HG03432 (cell line): ENCODE results near the gene IQUB.
A peak's percentile ranks its signal among the peaks of the same experiment; 100 is the strongest.
"Not testable (repeated sequence)": the region's sequence is repeated elsewhere in the genome, so short reads cannot be mapped to it uniquely, and the experiment has no call there.

Source experiments
- ATAC-seq: cut with Tn5 transposase; IDR thresholded peaks from one replicate; pipeline ENCODE4 v1.9.1; 2021; ENCODE audit warnings: mild to moderate bottlenecking, moderate library complexity; ENCODE audit not compliant: unreplicated experiment

The IQUB gene

GRCh38 chr7:123534383-123535260 lies at the start of gene IQUB:
Gene IQUB (minus strand): TSS chr7:123534595. CDS start chr7:123512340, 22,255 bp downstream.
- ATAC-seq, result peak; percentile 85

- no peak for ATAC-seq
Observed at GRCh38 chr7:123583821-123584220, 49.4 kb upstream of the IQUB start.

GRCh38 chr7:123581162-123581459 lies 46.7 kb upstream of the IQUB start:
- ATAC-seq, result no peak

GRCh38 chr7:123580406-123581161 lies 46.2 kb upstream of the IQUB start:
- ATAC-seq, result peak; percentile 90

- no peak for ATAC-seq
Observed at GRCh38 chr7:123579416-123579815, 45.0 kb upstream of the IQUB start.

GRCh38 chr7:123573896-123574467 lies 39.6 kb upstream of the IQUB start:
- ATAC-seq, result no peak

- ATAC-seq, result no peak
Observed at GRCh38 chr7:123573341-123573740, 38.9 kb upstream of the IQUB start.

GRCh38 chr7:123571684-123572083 lies 37.3 kb upstream of the IQUB start:
- no peak for ATAC-seq

- ATAC-seq, result no peak
Observed at GRCh38 chr7:123571187-123571586, 36.8 kb upstream of the IQUB start.

GRCh38 chr7:123570390-123571182 lies 36.2 kb upstream of the IQUB start:
- peak; percentile 61 for ATAC-seq

- no peak for ATAC-seq
Observed at GRCh38 chr7:123569352-123570010, 35.1 kb upstream of the IQUB start.

- no peak for ATAC-seq
Observed at GRCh38 chr7:123562121-123562520, 27.7 kb upstream of the IQUB start.

- ATAC-seq, result no peak
Observed at GRCh38 chr7:123558289-123558874, 24.0 kb upstream of the IQUB start.

- peak; percentile 98 for ATAC-seq
Observed at GRCh38 chr7:123557398-123558288, 23.2 kb upstream of the IQUB start, which contains the start of gene NDUFA5. Gene NDUFA5 (minus strand): TSS chr7:123557818. CDS start chr7:123557795, 23 bp downstream.

- ATAC-seq, result no peak
Observed at GRCh38 chr7:123557016-123557397, 22.6 kb upstream of the IQUB start.

- ATAC-seq, result no peak
Observed at GRCh38 chr7:123555484-123555883, 21.1 kb upstream of the IQUB start.

- no peak for ATAC-seq
Observed at GRCh38 chr7:123553159-123553558, 18.8 kb upstream of the IQUB start.

GRCh38 chr7:123552641-123553040 lies 18.2 kb upstream of the IQUB start:
- ATAC-seq, result no peak

GRCh38 chr7:123552134-123552533 lies 17.7 kb upstream of the IQUB start:
- ATAC-seq, result not testable (repeated sequence)
